Kidney glomerular epithelial cell (primary cell): ENCODE data around the gene IER2.

Experiments used
- DNase-seq: peaks from one replicate; lab custom pipeline; 2025; lab: John Stamatoyannopoulos, UW

Gene IER2

GRCh38 chr19:13150187-13150930 lies at the start of gene IER2, which contains the start of gene STX10:
Gene IER2, plus strand, starts transcription at chr19:13150411. Its CDS starts 2,776 bp downstream, at chr19:13153187.
Gene STX10, minus strand, starts transcription at chr19:13150375. Its CDS starts 202 bp downstream, at chr19:13150173.
- DNase-seq = peak; percentile 88

GRCh38 chr19:13100841-13101589 lies 49.2 kb upstream of the IER2 start:
- no peak for DNase-seq

GRCh38 chr19:13101590-13102415 lies 48.4 kb upstream of the IER2 start:
- no peak for DNase-seq

GRCh38 chr19:13102416-13102665 lies 47.9 kb upstream of the IER2 start:
- no peak for DNase-seq

- DNase-seq = no peak
Measured at GRCh38 chr19:13102666-13103580, 47.3 kb upstream of the IER2 start, which contains the start of gene LYL1. Gene LYL1, minus strand, starts transcription at chr19:13102858. Its CDS starts 1,687 bp downstream, at chr19:13101171.

- DNase-seq = no peak
Measured at GRCh38 chr19:13103581-13104359, 46.4 kb upstream of the IER2 start.

GRCh38 chr19:13104360-13104847 lies 45.8 kb upstream of the IER2 start:
- no peak for DNase-seq

- DNase-seq = no peak
Measured at GRCh38 chr19:13104848-13105711, 45.1 kb upstream of the IER2 start.

- no peak for DNase-seq
Measured at GRCh38 chr19:13109361-13110098, 40.7 kb upstream of the IER2 start.

- DNase-seq = no peak
Measured at GRCh38 chr19:13110099-13110610, 40.1 kb upstream of the IER2 start.

GRCh38 chr19:13112555-13112954 lies 37.7 kb upstream of the IER2 start:
- DNase-seq = no peak

- DNase-seq = no peak
Measured at GRCh38 chr19:13115936-13116281, 34.3 kb upstream of the IER2 start.

- DNase-seq = peak; percentile 90
Measured at GRCh38 chr19:13116282-13117175, 33.7 kb upstream of the IER2 start, which contains the start of gene TRMT1. Gene TRMT1, minus strand, starts transcription at chr19:13116740. Its CDS starts 341 bp downstream, at chr19:13116399.

- no peak for DNase-seq
Measured at GRCh38 chr19:13117176-13117771, 32.9 kb upstream of the IER2 start.

GRCh38 chr19:13117772-13118423 lies 32.3 kb upstream of the IER2 start, which contains the start of gene NACC1:
Gene NACC1, plus strand, starts transcription at chr19:13118264. Its CDS starts 16,944 bp downstream, at chr19:13135208.
- peak; percentile 63 for DNase-seq

- DNase-seq = peak; percentile 18
Measured at GRCh38 chr19:13118424-13119193, 31.6 kb upstream of the IER2 start.
